MM.1S (cell line): ENCODE results near the gene SPTBN1.
"Not testable (repeated sequence)": the region's sequence is repeated elsewhere in the genome, so short reads cannot be mapped to it uniquely, and the experiment has no call there.

Source experiments
- DNase-seq: peaks from one replicate; pipeline ENCODE4 v3.0.0-alpha.2; 2015
- H2AFZ ChIP-seq: fragments of 300-600 bp; sonication (generic); 2 replicates; pipeline ENCODE4 v1.6.0; 2016; ENCODE audit warnings: antibody characterized with exemption, low read length
- H3F3A ChIP-seq: fragments of 300-600 bp; sonication (generic); 2 replicates; pipeline ENCODE4 v1.6.1; 2016; ENCODE audit warnings: mild to moderate bottlenecking, antibody characterized with exemption, low read length, moderate library complexity, mixed read lengths; ENCODE audit not compliant: insufficient read depth
- H3K27ac ChIP-seq: fragments of 300-600 bp; sonication (generic); 2 replicates; pipeline ENCODE4 v1.5.1; 2016; ENCODE audit warnings: mild to moderate bottlenecking, low read length
- H3K27me3 ChIP-seq: fragments of 300-600 bp; sonication (generic); replicated peaks from 2 replicates; pipeline ENCODE4 v1.6.0; 2016; ENCODE audit warnings: low read length; ENCODE audit not compliant: insufficient read depth
- H3K36me3 ChIP-seq: fragments of 300-600 bp; sonication (generic); replicated peaks from 2 replicates; pipeline ENCODE4 v1.6.1; 2016; ENCODE audit warnings: mild to moderate bottlenecking, low read length, mixed read lengths; ENCODE audit not compliant: insufficient read depth
- H3K4me1 ChIP-seq: fragments of 300-600 bp; sonication (generic); 2 replicates; pipeline ENCODE4 v1.6.1; 2016; ENCODE audit warnings: low read length, mixed read lengths
- H3K4me2 ChIP-seq: fragments of 300-600 bp; sonication (generic); 2 replicates; pipeline ENCODE4 v1.6.0; 2016; ENCODE audit warnings: low read depth, low read length
- H3K4me3 ChIP-seq: fragments of 300-600 bp; sonication (generic); 2 replicates; pipeline ENCODE4 v1.5.1; 2016; ENCODE audit warnings: low read length, mixed read lengths
- H3K79me2 ChIP-seq: fragments of 300-600 bp; sonication (generic); 2 replicates; pipeline ENCODE4 v1.6.1; 2016; ENCODE audit warnings: mixed run types, low read length, mixed read lengths
- H3K9ac ChIP-seq: fragments of 300-600 bp; sonication (generic); 2 replicates; pipeline ENCODE4 v1.6.1; 2016; ENCODE audit warnings: low read length, mixed read lengths
- H3K9me2 ChIP-seq: fragments of 300-600 bp; sonication (generic); replicated peaks from 2 replicates; pipeline ENCODE4 v1.6.1; 2016; ENCODE audit warnings: mild to moderate bottlenecking, low read length, mixed read lengths; ENCODE audit not compliant: insufficient read depth
- H3K9me3 ChIP-seq: fragments of 300-600 bp; sonication (generic); replicated peaks from 2 replicates; pipeline ENCODE4 v1.6.1; 2016; ENCODE audit warnings: mild to moderate bottlenecking, low read length, mixed read lengths; ENCODE audit not compliant: insufficient read depth
- H4K20me1 ChIP-seq: fragments of 300-600 bp; sonication (generic); 2 replicates; pipeline ENCODE4 v1.6.1; 2016; ENCODE audit warnings: mild to moderate bottlenecking, low read length, moderate library complexity, mixed read lengths; ENCODE audit not compliant: insufficient read depth
- CTCF ChIP-seq: fragments of 300-600 bp; sonication (generic); IDR thresholded peaks from 2 replicates; pipeline ENCODE4 v1.5.1; 2016; ENCODE audit warnings: antibody characterized with exemption, low read length, mixed read lengths
- EZH2 ChIP-seq: fragments of 300-600 bp; sonication (generic); optimal IDR thresholded peaks from 2 replicates; pipeline ENCODE3; 2017; ENCODE audit warnings: low read depth, mild to moderate bottlenecking, antibody characterized with exemption, low read length, mixed read lengths
- EZH2phosphoT487 ChIP-seq: fragments of 300-600 bp; sonication (generic); IDR thresholded peaks from 2 replicates; pipeline ENCODE4 v1.6.1; 2018; ENCODE audit warnings: antibody characterized with exemption, low read length

Gene SPTBN1

DNA sequence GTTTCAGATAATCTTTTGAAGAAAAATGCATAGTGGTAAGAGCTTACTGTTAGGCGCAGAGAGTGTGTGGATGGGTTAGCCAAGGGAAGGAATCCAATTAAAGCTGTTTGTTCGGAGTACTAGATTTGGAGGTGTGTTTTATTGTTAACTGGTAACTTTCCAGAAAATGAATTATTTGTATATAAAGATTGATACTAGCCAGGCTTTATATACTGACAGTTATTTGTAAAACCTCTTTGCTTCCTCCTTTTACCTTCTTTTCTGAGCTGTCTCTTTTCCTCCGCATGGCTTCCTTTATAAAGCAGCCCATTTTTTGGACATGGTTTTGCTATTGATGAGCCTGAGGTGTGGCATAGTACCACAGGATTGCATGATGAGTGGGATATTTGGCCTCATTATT is 25.6 kb downstream of the SPTBN1 start:
- no peaks in the 10 kb centered on the region for H3F3A ChIP-seq
- TF ChIP-seq EZH2phosphoT487: no peak
- no peak for TF ChIP-seq CTCF
- TF ChIP-seq EZH2: no peak

GRCh38 chr2:54482715-54483114 is 26.6 kb downstream of the SPTBN1 start:
- Histone ChIP-seq H3K27ac (no peak overlapping the region), H3K9ac (no peak overlapping the region), H3K36me3 (no peaks in the 10 kb centered on the region), H3K27me3 (no peaks in the 10 kb centered on the region), H3K79me2 (no peaks in the 10 kb centered on the region), H3K9me3 (no peaks in the 10 kb centered on the region), H3K4me2 (no peak overlapping the region), H3K4me1 (no peaks in the 10 kb centered on the region), H4K20me1 (no peaks in the 10 kb centered on the region), H3K4me3 (no peak overlapping the region), H2AFZ (no peak overlapping the region), H3K9me2 (no peaks in the 10 kb centered on the region), H3F3A (no peaks in the 10 kb centered on the region)
- TF ChIP-seq EZH2phosphoT487 (no peak), EZH2 (no peak), CTCF (no peak)
- no peak for DNase-seq

More for the DNA sequence above, 25.6 kb downstream of the SPTBN1 start:
- no peak for DNase-seq
- Histone ChIP-seq H3K9me3 (no peaks in the 10 kb centered on the region), H3K9ac (no peak overlapping the region), H4K20me1 (no peaks in the 10 kb centered on the region), H2AFZ (no peak overlapping the region), H3K9me2 (no peaks in the 10 kb centered on the region), H3K4me1 (no peaks in the 10 kb centered on the region), H3K4me3 (no peak overlapping the region), H3K79me2 (no peaks in the 10 kb centered on the region), H3K36me3 (no peaks in the 10 kb centered on the region), H3K27ac (no peak overlapping the region), H3K27me3 (no peaks in the 10 kb centered on the region), H3K4me2 (no peak overlapping the region)

GRCh38 chr2:54483426-54483825 is 27.3 kb downstream of the SPTBN1 start:
- no peak overlapping the region for H3K27ac ChIP-seq
- H3F3A ChIP-seq: no peaks in the 10 kb centered on the region
- no peaks in the 10 kb centered on the region for H4K20me1 ChIP-seq
- TF ChIP-seq CTCF (no peak), EZH2 (no peak), EZH2phosphoT487 (no peak)
- H3K27me3 ChIP-seq: no peaks in the 10 kb centered on the region
- no peaks in the 10 kb centered on the region for H3K9me3 ChIP-seq
- no peak overlapping the region for H3K9ac ChIP-seq
- H3K79me2 ChIP-seq: no peaks in the 10 kb centered on the region
- no peaks in the 10 kb centered on the region for H3K36me3 ChIP-seq
- no peak overlapping the region for H3K4me3 ChIP-seq
- no peak overlapping the region for H2AFZ ChIP-seq
- H3K9me2 ChIP-seq: no peaks in the 10 kb centered on the region
- H3K4me1 ChIP-seq: no peaks in the 10 kb centered on the region
- DNase-seq: no peak
- no peak overlapping the region for H3K4me2 ChIP-seq

GRCh38 chr2:54485756-54486155 is 29.6 kb downstream of the SPTBN1 start:
- not testable (repeated sequence) for H3K9me2 ChIP-seq, H3K4me3 ChIP-seq, H3K4me1 ChIP-seq, H2AFZ ChIP-seq, H3K9me3 ChIP-seq, DNase-seq, H4K20me1 ChIP-seq, H3K27me3 ChIP-seq, H3K9ac ChIP-seq, H3K79me2 ChIP-seq, H3K4me2 ChIP-seq, H3K27ac ChIP-seq, H3F3A ChIP-seq, H3K36me3 ChIP-seq
